DND-41 (cell line): ENCODE measurements around the gene AFAP1.

Experiments used
- ATAC-seq: fragments of 200-7000 bp; cut with Tn5 transposase; 3 replicates; pipeline ENCODE4 v1.9.1; 2021; ENCODE audit warnings: low read depth; ENCODE audit not compliant: insufficient read depth
- DNase-seq: peaks from one replicate; pipeline ENCODE4 v3.0.0-alpha.2; 2020
- H2AFZ ChIP-seq: 2 replicates; pipeline ENCODE4 v1.6.0; 2012; ENCODE audit warnings: low read depth, low read length
- H3K27ac ChIP-seq: 2 replicates; pipeline ENCODE4 v1.5.1; 2012; ENCODE audit warnings: low read length, inconsistent platforms
- H3K27me3 ChIP-seq: fragments of 200-600 bp; sonication (generic); 2 replicates; pipeline ENCODE4 v1.6.0; 2012; ENCODE audit warnings: low read length, mild to moderate bottlenecking, inconsistent platforms; ENCODE audit not compliant: insufficient read depth, poor library complexity
- H3K36me3 ChIP-seq: 2 replicates; pipeline ENCODE4 v1.5.1; 2012; ENCODE audit warnings: low read length, inconsistent platforms; ENCODE audit not compliant: insufficient read depth
- H3K4me1 ChIP-seq: 2 replicates; pipeline ENCODE4 v1.5.1; 2012; ENCODE audit warnings: mild to moderate bottlenecking, low read length; ENCODE audit not compliant: insufficient read depth
- H3K4me2 ChIP-seq: 2 replicates; pipeline ENCODE4 v1.6.0; 2012; ENCODE audit warnings: mild to moderate bottlenecking, moderate library complexity, low read length, inconsistent platforms; ENCODE audit not compliant: insufficient read depth
- H3K4me3 ChIP-seq, 2 experiments: fragments of 200-600 bp in 1 of 2; shearing (Covaris generic) in 1 of 2; 2 replicates each; pipeline ENCODE4 v1.5.1; 2012 to 2016; ENCODE audit warnings: inconsistent platforms in 2 of 2, low read length in 2 of 2, mild to moderate bottlenecking in 2 of 2, low read depth in 1 of 2, moderate library complexity in 1 of 2
- H3K79me2 ChIP-seq: 2 replicates; pipeline ENCODE4 v1.6.0; 2012; ENCODE audit warnings: low read length, inconsistent platforms; ENCODE audit not compliant: insufficient read depth
- H3K9ac ChIP-seq: 2 replicates; pipeline ENCODE4 v1.6.0; 2012; ENCODE audit warnings: low read depth, mild to moderate bottlenecking, inconsistent platforms, low read length, moderate library complexity
- H3K9me3 ChIP-seq: 2 replicates; pipeline ENCODE4 v1.5.1; 2012; ENCODE audit warnings: low read length, moderate library complexity, mild to moderate bottlenecking, inconsistent platforms; ENCODE audit not compliant: insufficient read depth, severe bottlenecking
- H4K20me1 ChIP-seq: 2 replicates; pipeline ENCODE4 v1.6.0; 2012; ENCODE audit warnings: low read length; ENCODE audit not compliant: insufficient read depth
- CTCF ChIP-seq: IDR thresholded peaks from 2 replicates; pipeline ENCODE4 v1.5.1; 2012; ENCODE audit warnings: borderline replicate concordance, low read length, moderate library complexity, mild to moderate bottlenecking; ENCODE audit not compliant: poor library complexity, severe bottlenecking; ENCODE audit errors: extremely low read depth
- EZH2 ChIP-seq: IDR thresholded peaks from 3 replicates; pipeline ENCODE4 v1.6.1; 2012; ENCODE audit warnings: borderline replicate concordance, low read depth, mild to moderate bottlenecking, moderate library complexity, low read length, inconsistent platforms; ENCODE audit not compliant: severe bottlenecking

AFAP1 gene

DNA sequence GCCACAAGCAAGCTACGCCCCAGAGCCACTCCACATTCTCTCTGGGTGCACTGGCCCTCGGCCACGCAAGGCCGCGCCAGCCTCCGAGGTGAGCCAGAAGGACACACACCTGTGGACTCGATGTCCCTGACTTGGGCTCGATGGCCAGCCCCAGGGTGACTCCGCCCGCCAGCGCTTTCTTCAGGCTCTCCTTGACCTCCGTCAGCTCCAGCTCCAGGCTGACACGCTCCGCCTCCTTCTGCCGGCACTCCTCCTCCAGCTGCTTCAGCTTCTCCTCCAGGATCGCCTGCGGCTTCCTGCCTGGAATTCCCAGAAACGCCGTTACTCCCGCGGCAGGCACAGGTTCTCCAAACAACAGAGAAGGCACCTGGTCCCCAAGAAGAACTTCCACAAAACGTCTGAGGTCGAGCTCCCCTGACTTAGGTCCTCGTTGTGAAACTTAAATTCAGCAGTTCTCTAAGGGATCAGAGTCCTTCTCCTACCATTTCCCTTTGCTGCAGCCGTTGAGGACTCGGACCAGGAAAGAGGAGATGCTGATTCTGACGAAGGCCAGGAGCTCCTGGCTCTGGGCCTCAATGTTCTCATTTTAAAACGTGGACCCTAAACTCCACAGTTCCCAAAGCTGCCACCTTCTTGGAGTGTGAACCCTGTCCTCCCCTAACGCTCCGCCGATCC lies 166.8 kb downstream of the AFAP1 start:
- H3K9ac ChIP-seq = no peak overlapping the region
- no peak overlapping the region for H3K4me3 ChIP-seq
- H2AFZ ChIP-seq = no peak overlapping the region
- TF ChIP-seq EZH2 (no peak), CTCF (no peak)
- H3K4me1 ChIP-seq = no peaks in the 10 kb centered on the region
- H3K27ac ChIP-seq = no peak overlapping the region
- no peaks in the 10 kb centered on the region for H3K79me2 ChIP-seq
- no peaks in the 10 kb centered on the region for H3K36me3 ChIP-seq
- H3K4me2 ChIP-seq = no peak overlapping the region
- no peak for ATAC-seq
- no peaks in the 10 kb centered on the region; the same call in 1 of the 2 replicates for H4K20me1 ChIP-seq
- peaks cover 20% of the 10 kb centered on the region for H3K27me3 ChIP-seq
- no peaks in the 10 kb centered on the region for H3K9me3 ChIP-seq
- DNase-seq = no peak

GRCh38 chr4:7771541-7772507 lies 167.8 kb downstream of the AFAP1 start:
- Histone ChIP-seq H3K9ac (no peak overlapping the region), H2AFZ (no peak overlapping the region), H3K9me3 (no peaks in the 10 kb centered on the region), H3K4me1 (no peaks in the 10 kb centered on the region), H3K79me2 (no peaks in the 10 kb centered on the region), H3K4me3 (no peak overlapping the region), H4K20me1 (no peaks in the 10 kb centered on the region; the same call in 1 of the 2 replicates), H3K4me2 (no peak overlapping the region), H3K27ac (no peak overlapping the region), H3K36me3 (no peaks in the 10 kb centered on the region), H3K27me3 (peaks cover 17% of the 10 kb centered on the region)
- DNase-seq = no peak
- TF ChIP-seq CTCF (no peak), EZH2 (no peak)
- no peak for ATAC-seq

DNA sequence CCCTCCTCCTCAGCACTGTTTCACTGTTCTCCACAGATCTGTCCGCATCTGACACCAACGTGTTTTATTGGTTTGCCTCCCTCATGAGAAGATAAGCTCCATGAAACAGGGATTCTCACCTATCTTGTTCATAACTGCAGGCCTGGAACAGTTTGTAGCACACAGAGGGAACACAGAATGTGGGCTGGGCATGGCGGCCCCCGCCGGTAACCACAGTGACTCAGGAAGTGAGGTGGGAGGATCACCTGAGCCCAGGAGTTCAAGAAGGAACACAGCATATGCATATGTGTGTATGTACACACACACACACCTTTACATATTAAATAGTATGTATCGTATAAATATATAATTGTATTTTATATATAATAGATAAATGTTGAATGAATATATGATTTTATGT lies 168.6 kb downstream of the AFAP1 start:
- H3K4me1 ChIP-seq = no peaks in the 10 kb centered on the region
- no peak for ATAC-seq
- no peak overlapping the region for H2AFZ ChIP-seq
- H3K4me3 ChIP-seq = no peak overlapping the region
- no peak for TF ChIP-seq CTCF
- no peak for TF ChIP-seq EZH2
- no peak overlapping the region for H3K4me2 ChIP-seq
- peaks cover 17% of the 10 kb centered on the region for H3K27me3 ChIP-seq
- H3K9ac ChIP-seq = no peak overlapping the region
- no peak overlapping the region for H3K27ac ChIP-seq
- no peak for DNase-seq
- H4K20me1 ChIP-seq = no peaks in the 10 kb centered on the region; the same call in 1 of the 2 replicates
- H3K36me3 ChIP-seq = no peaks in the 10 kb centered on the region
- no peaks in the 10 kb centered on the region for H3K79me2 ChIP-seq
- H3K9me3 ChIP-seq = no peaks in the 10 kb centered on the region
